ENCODE results near the gene EIF4E1B. TPM values are rescaled to one million over a fixed set of nuclear protein-coding genes. Genes with fewer than 3 reads are reported as not detected.

The EIF4E1B gene
- polyA plus RNA-seq, 4 donors, result 0.08 TPM; not detected in 3

DNA sequence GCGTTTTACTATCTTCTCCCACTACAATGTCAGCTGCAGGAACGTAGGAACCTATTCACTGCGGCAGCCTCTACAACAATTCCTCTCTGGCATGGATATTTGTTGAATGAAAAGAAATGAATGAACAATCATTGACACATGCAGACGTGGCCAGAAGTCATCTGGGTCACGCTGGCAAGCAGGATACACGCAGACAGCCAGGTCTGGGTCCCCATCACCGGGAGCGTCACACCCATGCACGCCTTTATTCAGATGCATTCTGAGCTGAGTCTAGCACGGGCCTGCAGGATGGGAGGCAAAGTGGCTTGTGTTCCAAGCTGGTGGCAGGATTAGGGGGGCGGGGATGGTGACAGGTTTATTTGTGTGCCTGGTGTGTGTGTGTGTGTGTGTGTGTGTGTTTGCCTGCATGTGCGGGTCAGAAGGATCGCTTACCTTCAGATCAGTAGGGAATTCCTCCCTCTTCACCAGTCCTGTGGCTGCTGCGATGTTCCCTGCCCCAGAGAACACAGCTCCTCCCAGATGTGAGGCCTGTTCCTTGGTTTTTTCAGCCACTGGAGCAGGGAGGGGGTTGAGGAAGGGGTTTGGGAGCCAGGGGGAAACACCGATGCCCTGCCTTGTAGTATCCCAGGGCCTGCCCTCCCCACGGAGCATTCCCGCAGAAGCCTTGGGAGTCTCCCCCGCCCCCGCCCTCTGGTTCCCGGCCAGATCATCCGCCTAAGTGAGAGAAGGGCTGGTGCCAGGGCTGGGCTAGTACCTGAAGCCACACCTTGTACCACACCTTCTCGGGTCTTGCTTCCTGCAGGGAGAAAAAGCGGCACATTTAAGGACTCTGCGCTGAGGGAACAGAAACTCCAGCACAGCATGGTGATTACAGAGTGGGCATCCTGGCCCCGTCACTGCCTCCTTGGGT lies 4.3 kb upstream of the EIF4E1B start:
- no peak for DNase-seq (ENCODE audit: low read depth in 4 of 4, low spot score in 3 of 4)

DNA sequence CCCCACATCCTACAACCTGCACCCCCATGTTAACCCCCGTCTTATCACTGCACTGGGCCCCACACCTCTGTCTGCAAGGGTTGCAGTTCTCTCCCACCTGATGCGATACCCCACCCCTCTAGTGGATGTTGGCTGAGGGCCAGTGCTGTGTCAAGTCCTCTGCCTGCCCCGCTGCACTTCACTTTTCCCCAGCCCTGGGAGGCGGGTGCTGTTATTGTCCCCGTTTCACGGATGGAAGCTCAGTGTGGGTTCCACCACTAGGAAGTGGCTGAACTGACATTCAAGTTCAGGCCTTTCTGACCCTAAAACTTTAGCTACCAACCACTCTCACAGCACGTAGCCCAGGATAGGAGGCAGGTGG lies 3.6 kb upstream of the EIF4E1B start:
- no peak for DNase-seq (ENCODE audit: low read depth in 4 of 4, low spot score in 3 of 4)

DNA sequence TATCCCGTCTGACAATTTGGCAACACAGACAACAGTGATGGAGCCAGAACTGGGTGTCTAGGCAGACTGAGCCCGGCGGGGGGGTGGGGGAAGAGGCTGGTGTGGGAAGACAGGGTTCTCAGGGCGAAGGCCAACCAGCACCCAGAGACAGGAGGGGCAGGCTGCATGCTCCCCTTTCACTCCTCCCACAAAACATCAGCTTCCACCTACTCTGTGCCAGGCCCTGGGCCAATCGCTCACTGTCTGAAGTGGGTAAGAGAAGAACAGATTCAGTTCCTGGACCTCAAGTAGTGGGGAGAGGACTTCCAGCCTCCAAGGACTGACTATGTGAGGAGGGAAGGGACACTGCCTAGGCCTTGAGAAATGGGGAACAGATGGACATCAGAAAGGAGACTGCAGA lies 2.9 kb upstream of the EIF4E1B start:
- no peak for DNase-seq (ENCODE audit: low read depth in 4 of 4, low spot score in 3 of 4)

DNA sequence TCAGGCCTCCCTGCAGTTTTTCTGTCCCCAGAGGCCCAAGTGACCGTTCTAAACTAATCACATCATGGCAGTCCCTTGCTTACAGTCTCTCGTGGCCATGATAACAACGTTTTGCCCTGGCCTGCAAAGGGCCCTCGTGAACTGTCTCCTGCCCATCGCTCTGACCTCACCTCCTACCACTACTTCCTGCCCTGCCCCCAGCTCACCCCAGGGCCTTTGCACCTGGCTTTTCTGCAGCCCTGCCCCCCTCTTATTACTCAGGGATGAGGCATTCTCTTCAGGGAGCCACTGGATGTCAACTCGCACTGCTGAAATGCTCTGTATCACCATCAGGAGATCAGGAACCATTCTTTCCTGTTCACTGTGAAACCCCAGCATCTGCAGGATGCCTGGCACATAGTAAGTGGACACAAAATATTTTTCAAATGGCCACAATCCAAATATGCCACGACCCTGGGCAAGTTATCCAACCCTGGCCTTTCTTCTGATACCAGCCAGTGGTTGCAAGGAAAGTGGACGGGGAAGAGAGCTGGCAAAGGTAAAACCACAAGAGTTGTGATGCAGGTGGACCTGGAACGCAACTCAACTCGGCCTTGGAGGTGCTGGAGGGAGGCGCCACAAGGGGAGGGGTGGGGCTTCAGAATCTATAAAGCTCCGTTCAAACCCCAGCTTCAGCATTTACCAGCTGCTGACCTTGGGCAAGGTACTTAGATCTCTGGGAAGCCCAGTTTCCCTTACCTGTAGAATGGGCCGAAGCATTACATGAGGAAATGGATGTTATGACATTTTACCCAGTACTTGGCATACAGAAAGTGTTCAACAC lies 1.9 kb upstream of the EIF4E1B start:
- DNase-seq (ENCODE audit: low read depth in 4 of 4, low spot score in 3 of 4), result no peak

DNA sequence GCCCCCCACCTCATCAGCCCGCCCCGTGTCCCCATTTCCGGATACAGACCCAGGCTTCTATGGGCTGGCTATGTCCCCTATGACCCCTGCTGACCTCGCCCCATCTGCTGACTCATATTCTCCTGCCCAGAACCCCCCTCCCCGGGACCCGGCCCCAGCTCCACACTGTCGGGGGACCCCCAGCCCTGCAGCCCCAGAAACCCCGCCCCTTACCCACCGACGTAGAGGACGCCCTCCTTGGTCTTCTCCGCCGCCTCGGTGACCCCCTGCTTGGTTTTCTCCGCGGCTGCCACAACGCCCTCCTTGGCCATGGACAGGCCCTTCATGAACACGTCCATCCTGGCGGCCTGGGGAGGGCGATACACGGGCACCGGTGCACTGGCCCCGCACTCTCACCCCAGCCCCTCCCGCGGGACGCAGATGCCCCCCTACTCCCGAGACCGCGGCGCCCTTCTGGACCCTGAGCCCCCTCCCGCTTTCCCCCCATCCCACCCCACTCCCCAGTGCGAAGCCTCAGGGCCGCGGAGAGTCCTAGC lies 1.1 kb upstream of the EIF4E1B start:
- no peak for DNase-seq (ENCODE audit: low read depth in 4 of 4, low spot score in 3 of 4)

DNA sequence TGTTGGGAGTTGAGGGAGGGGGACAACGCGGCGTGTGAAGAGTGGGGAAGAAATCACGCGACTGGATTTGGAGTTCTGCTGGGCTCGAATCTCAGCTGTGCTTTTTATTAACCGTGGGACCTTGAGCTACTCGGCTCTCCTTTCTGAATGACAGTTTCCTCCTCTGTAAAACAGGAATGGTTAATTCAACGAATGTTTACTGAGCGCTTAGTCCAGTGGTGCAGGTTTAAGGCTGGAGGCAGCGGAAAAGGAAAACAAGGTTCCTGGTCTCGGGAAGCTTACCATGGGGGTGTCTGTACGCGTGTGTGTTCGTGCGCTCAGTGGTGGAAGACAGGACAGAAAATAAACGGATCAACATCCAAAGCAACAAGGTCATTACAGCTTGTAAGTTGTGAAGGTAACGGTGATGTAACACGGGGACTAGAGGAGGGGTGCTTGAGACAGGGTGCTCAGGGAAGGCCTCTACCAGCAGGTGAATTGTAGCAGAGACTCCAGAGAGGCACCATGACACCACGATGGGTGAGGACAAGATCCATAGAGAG lies 277 bp downstream of the EIF4E1B start:
- no peak for DNase-seq (ENCODE audit: low read depth in 4 of 4, low spot score in 3 of 4)

DNA sequence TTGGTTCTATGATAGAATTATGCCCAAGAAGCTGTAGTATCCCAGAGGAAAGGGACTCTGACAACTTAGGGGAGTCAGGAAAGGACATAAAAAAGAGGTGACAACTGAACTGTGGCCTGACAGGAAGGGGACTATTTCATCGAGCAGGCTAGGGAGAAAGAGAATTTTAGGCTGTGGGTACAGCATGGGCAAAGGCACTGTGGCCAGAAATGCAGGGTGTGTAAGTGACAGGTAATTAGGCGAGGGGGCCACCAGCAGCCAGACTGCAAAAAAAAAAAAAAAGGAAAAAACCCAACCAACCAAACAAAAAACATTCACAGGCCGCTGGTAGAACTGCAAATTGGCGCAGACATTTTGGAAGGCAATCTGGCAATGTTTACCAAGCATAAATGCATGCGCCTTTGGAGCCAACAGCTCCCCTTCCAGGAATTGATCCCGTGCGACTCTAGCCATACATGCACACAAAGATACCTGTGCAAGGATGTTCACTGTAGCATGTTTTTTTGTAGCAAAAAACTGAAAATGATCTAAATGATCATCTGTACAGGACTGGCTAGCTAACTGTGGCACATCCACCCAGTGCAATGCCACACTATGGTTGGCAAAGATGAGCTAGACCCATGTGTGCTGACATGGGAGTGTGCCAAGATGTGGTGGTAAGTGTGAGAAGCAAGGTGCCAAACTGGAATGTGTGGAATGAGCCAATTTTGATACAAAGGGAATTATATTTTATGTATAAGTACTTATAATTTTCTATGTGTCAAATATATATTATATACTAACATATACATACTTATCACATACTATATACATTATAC lies 1.1 kb downstream of the EIF4E1B start:
- DNase-seq (ENCODE audit: low read depth in 4 of 4, low spot score in 3 of 4), result no peak

DNA sequence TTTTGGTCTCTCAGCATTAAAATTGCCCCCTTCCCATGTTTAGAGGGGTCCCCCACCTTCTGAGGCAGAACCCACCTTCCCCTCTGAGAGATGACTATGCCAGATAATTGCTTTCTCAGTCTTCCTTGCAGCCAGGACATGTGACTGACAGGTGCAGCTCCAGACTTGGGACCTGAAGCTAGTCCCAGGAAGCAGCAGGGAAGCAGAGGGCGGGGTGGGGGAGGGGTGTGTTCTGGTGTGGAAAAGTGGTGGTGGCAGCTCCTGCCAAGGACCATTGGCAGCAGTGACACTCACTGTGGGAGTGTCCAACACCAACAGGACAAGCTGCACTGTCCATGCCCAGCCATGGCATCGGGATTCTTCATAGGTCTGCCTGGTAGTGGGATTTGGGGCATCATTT lies 2.3 kb downstream of the EIF4E1B start:
- DNase-seq (ENCODE audit: low read depth in 4 of 4, low spot score in 3 of 4), result no peak

DNA sequence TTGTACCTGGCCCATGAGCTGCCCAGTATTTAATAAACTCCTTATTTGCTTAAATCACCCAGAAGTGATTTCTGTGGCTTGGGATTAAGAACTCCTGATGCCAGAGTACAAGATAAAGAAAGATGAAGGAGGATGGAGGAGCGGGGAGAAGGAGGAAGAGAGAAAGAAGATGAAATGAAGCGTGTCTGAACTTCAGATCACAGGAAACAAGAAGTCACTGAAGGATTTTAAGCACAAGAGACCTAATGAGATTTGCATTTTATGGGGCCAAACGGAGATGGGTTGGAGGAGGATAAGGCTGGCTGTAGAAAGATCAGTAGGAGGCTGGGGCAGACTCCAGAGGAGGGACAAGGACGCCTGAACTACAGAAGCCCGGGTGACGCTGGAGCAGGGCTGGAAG lies 3.1 kb downstream of the EIF4E1B start:
- DNase-seq (ENCODE audit: low read depth in 4 of 4, low spot score in 3 of 4), result no peak

DNA sequence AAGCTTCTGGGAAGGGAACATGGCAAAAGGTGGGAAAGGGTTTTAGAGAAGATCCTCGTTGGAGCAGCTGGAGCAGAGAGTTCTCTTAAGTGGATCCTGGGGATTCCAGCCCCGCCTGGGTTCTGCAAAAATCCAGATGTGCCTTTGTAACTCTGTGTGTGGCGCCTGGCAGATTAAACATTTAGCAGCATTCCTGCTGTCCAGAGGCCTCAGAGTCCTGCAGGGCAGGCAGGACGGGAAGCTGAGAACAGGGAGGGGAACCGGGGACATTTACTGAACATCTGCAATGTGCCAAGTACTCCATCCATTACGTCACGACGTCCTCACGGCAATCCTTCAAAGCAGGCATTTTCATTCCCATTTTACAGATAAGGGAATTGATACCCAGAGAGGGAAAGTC lies 6.0 kb downstream of the EIF4E1B start:
- no peak for DNase-seq (ENCODE audit: low read depth in 4 of 4, low spot score in 3 of 4)

DNA sequence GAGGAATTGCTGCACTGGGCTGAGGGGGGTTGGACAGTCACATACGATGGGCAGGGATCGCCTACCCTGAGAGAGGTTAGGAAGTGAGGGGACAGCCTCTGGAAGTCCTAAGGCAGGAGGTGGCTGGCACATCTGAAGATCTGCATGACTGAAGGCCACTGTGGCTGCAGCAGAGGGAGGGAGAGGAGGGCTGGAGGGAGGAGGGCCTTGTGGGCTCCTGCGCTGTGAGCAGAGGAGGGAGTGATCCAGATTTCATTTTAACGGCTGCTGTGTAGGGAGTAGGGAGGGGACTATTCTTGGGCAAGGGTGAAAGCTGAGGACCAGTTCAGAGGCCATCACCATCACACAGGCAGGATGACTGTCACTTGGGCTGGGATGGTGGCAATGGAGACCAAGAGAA lies 7.1 kb downstream of the EIF4E1B start:
- no peak for DNase-seq (ENCODE audit: low read depth in 4 of 4, low spot score in 3 of 4)

DNA sequence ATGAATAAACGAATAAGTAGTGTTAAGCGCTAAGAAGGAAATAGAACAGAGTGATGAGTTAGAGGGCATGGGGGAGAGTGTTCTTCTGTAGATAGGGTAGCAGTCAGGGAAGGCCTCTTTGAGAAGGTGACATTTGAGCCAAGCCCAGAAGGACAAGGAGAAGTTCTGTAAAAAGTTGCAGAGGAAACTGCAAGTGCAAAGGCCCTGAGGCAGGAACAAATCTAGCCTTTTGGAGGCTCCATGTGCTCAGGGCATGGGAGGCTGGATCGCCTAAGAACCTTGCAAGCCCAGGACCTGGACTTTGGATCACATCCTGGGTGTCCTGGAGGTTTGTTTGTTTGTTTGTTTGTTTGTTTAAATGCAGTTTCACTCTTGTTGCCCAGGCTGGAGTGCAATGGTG lies 8.0 kb downstream of the EIF4E1B start:
- no peak for DNase-seq (ENCODE audit: low read depth in 4 of 4, low spot score in 3 of 4)

DNA sequence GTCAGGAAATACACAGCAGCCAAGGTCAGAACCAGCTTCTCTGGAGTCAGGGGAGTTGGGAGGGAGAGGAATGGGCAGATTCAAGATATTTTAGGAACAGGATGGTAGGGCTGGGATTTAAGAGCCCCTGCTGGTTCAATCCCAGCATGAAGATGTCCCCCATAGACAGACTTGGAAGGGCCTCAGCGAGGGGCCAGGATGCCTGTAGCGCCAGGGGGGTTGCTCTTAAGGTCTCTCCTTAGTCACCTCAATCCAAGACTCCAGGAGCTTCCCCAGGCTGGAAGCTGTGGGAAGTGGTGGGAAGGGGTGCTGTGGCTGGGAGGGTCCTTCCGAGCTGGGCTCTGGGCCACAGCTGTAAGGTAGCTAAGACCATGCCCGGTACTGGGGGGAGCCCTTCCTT lies 8.7 kb downstream of the EIF4E1B start:
- DNase-seq (ENCODE audit: low read depth in 4 of 4, low spot score in 3 of 4), result no peak

DNA sequence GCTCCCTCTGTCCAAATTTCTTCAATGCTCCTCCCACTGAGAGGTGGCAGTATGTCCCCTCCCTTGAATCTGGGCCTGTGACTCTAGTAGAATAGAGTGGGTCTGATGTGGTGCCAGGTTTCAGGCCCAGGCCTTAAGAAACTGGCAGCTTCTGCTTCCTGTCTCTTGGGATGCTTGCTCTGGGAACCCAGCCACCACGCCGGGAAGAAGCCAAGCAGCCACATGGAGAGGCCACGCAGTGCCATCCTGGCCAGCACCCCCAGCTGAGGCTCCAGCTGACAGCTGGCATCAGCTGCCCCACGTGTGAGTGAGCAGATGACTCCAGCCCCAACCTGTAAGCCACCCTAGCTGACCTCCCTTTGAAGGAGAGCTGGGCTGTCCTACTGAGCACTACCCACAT lies 9.5 kb downstream of the EIF4E1B start:
- DNase-seq (ENCODE audit: low read depth in 4 of 4, low spot score in 3 of 4), result no peak

DNA sequence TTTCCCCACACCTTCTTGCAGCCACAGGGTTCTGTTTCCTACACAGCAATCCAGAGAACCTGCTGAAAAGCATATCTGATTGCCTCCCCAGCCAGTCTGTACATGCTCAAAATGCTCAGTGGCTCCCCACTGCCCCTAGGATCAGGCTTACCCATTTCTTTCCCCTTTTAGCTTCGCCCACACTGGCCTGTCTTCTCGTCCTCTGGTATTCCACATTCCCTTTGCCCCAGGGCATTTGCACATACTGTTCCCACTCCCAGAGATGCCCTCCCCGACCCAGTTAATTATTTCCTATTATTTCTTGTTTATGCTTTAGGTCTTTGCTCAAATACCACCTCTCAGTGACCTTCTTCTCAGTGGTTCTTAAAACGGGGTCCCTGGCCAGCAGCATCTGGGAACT lies 10.1 kb downstream of the EIF4E1B start:
- DNase-seq (ENCODE audit: low read depth in 4 of 4, low spot score in 3 of 4), result no peak

DNA sequence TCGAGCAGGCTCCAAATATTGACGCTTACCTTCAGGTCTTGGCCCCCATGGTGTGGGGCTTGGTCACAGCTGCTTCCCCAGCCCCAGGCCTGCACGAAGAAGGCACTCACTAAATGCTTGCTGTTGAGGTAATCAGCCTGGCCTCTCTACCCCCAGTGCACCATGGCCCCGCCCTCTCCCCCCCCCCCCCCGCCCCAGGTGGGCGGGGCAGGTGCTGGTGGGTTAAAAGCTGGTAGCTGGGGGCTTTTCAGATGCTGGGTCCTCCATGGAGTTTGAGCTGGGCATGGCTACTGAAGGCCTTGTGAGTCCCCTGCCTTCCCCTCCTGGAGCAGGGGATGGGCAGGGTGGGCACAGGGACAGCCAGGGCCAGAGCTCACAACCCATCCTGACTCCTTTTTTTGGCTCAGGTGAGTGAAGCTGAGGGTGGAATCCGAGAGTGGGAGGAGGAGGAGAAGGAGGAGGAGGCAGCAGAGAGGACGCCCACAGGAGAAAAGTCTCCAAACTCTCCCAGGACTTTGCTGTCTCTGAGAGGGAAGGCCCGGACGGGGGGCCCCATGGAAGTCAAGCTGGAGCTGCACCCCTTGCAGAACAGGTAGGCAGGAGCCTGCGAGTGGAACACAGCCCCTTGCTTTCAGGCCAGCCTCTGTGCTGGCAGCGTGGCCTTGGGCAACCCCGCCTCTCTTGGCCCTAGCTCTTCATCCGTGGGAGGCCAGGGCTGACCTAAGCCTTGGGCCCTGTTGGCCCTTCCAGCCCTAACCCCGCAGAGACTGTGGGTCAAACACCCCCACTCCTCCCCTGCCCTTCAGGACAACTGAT lies 12.4 kb downstream of the EIF4E1B start:
- DNase-seq (ENCODE audit: low read depth in 4 of 4, low spot score in 3 of 4), result no peak

DNA sequence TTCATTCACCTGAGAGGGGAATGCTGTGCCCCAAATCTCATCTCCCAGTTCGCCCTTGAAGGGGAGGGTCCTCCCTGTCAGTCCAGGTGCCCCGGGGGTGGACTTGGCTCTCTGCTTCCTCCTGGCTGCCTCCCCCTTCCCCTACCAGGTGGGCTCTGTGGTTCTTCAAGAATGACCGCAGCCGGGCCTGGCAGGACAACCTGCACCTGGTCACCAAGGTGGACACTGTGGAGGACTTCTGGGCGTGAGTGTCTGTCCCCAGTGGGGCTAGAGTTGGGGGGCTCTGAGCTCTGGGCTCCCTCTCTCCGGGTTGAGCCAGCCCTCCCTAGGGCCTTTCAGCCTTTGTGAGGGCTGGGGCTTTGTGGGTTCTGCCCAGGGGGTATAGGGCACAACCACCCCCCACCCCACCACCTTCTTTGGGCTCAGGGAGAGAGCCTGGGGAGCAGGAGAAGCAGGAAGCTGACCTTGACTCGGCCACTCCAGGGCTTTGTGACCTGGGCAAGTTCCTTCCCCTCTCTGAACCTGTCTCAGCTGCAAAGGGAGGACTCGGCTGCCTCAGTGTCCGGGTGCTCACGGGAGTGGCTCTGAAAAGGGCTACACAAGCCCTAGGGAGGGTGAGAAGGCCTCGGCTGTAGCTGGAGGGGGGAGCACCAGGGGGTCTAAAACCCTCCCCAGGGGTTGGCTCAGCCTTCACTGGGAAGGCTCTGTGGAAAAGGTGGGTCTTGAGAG lies 13.2 kb downstream of the EIF4E1B start:
- DNase-seq (ENCODE audit: low read depth in 4 of 4, low spot score in 3 of 4), result no peak

DNA sequence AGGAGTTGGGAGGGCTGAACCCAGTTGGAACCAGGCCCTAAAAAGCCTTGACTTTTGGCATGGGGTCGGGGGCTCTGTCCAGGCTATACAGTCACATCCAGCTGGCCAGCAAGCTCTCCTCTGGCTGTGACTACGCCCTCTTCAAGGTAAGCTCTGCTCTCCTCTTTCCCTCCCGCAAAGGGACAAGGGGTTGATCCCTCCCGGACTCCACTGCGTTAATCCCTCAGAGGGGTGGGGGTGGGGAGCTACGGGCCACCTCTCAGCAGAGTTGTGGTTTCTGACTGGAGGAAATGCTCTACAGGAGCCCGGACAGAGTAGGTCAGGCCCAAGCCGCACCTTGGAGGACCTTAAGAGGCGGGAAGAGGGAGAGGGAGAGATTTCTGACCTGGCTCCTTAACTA lies 13.8 kb downstream of the EIF4E1B start:
- DNase-seq (ENCODE audit: low read depth in 4 of 4, low spot score in 3 of 4), result no peak

Measured in right renal pelvis (tissue), 4 donors.